Fibroblast of skin of scalp (primary cell): ENCODE measurements around the gene MYO7A.

Experiments used
- DNase-seq: peaks from one replicate; pipeline ENCODE4 v3.0.0-alpha.2; 2013

MYO7A gene

DNA sequence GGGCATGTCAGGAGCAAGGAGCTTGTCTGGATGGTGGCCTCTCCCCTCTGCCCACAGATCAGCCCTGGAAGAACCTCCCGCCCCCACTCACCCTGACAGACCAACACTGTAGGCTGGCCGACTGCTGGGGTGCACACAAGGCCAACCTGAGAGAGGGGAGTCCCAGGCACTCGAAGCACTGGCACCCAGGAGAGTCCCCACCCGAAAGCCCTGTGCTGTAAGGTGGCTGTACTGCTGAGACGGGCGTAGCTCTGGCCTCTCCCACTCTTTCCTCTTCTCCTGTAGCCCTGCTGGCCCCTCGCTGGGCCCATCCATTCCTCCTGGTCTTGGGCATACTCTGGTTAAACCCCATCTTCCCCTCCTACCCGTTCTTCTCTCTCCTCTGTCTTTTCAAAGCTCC is 39.7 kb downstream of the MYO7A start:
- no peak for DNase-seq

DNA sequence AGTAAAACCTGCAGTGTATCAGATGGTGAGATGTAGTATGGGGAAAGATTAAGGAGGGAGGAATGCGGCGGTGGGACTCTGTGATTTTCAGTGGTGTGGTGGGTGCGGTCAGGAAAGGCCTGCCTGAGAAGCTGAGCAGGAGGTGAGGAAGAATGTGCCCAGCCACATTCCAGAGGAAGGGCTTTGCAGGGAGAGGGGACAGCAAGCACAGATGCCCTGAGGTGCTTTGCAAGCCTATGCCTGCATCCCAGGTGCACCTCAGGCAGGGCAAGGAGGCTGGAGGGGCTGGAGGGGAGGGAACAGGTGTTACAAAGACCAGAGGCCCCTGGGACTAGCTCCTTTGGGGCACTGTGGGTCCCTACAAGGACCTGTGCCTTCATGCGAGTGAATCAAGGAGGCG is 42.1 kb downstream of the MYO7A start:
- no peak for DNase-seq

DNA sequence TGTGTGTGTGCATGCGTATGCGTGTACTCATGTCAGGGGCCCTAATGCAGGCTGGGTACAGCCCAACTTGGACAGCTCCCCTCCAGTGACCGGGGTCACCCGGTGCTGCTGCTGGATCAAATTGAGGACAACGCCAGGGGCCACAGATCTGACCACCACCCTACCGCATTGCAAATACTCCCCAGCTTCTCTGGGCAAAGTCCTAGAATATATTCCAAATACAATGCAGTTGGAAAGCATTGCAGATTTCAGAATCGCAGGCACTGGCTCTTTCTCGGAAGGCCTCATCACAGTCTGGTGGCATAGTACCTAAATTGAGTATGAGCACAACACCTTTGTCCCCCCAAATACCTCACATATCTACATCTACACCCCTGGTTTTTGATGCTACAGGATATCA is 43.2 kb downstream of the MYO7A start:
- no peak for DNase-seq

DNA sequence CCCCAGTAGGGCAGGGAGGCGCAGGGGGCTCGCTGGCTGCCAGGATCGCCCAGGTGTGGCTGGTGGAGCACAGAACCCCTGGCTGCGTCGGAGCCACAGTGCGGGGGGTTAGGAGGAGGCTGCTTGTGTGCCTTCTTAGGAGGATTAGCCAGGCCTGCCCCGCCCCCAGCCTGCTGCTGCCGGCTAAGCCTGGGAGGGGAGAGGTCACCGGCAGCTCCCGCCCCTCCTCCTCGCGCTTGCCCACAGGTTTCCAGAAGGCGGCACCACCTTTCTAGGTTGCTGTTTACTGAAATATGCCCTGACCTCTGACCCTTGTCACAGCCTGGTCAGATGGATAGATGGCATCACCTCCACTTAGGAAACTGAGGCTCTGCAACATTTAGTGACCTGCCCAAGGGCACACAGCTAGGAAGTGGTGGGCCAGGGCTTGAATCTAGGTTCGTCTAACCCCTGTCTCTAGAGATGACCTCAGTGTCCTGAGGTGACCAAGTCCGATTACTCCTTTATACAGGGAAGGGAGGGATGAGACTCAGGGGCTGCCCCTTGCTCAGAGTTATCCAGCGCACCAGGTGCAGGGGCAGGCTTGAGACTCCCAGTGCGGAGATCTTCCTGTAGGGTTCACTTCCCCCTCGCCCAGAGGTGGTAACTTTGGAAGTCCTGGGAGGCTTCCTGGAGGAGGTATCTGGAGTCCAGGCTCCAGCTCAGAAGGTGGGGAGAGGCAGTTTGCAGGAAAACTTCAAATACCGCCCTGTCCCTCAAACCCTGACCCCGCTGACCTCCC is 44.0 kb downstream of the MYO7A start:
- DNase-seq: no peak

DNA sequence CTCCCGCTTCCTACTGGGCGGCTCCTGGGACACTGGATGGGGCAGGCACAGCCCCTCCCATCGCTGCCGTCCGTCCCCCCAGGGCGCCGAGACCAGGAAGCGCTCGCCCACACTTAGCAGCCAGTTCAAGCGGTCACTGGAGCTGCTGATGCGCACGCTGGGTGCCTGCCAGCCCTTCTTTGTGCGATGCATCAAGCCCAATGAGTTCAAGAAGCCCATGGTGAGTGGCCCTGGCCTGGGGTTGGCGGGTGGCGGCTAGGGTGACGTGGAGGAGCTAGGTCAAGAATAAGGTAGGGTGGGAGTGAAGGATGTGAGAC is 44.6 kb downstream of the MYO7A start:
- no peak for DNase-seq

DNA sequence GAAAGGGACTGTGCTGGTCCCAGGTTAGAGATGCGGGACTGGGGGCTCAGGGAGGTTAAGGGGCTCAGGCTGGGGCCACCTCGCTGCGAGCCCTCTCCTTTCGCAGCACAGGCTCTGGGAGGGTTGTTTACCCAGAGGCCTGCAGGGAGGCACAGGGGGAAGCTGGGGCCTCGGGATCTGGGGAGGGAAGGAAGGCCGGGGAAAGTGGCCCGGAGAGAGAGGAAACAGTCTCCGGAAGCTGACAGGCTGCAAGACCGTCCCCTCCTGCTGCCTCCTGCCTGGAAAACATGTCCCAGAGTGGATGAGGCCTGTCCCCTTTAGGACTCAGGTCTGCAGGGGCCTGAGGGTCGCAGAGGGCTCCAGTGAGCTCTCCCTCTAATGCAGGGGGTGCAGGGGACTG is 45.4 kb downstream of the MYO7A start:
- DNase-seq: no peak

DNA sequence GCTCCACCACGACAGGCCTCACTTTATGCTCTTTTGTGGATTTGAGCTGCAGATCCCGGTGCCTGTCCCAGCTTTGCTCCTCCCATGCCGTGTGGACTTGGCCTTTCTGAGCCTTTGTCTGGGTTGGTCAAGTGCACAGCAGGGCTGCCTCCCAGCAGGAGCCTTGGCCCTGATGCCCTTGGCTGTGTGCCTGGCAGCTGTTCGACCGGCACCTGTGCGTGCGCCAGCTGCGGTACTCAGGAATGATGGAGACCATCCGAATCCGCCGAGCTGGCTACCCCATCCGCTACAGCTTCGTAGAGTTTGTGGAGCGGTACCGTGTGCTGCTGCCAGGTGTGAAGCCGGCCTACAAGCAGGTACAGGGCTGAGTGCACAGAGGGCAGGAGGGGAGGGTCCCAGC is 46.5 kb downstream of the MYO7A start:
- no peak for DNase-seq

DNA sequence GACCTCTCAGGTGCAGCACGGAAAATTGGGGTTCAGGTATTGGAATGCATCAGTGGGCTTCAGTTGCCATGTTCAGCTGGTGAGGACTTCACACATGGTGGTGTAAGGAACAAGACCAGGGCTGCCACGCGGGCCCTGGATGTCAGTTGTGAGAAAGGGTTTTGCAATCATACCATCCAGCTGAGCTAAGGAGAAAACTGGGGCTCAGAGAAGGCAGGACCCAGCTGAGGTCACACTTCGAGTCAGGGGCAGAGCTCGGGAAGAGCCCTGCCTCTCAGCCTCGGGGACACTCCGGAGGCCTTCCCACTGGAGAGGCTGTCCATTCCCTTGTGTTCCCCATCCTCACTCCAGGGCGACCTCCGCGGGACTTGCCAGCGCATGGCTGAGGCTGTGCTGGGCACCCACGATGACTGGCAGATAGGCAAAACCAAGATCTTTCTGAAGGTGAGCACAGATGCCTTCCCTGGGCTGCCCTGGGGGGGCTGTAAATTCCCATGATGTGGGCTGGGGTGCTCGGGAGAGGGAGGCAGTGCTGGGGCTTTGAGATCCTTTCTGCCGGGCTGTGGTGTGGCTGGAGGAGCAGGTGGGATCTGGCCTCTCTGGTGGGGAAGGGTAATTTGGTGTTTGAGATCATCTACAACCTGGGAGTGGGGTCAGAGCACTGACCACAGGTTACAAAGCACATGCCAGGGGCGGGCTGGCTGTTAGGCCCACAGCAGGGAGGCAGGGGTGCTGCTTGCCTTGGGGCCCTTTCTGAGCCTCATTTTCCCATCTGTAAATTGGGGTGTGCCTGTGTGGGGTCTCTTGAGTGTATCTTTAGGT is 47.2 kb downstream of the MYO7A start:
- DNase-seq: no peak

DNA sequence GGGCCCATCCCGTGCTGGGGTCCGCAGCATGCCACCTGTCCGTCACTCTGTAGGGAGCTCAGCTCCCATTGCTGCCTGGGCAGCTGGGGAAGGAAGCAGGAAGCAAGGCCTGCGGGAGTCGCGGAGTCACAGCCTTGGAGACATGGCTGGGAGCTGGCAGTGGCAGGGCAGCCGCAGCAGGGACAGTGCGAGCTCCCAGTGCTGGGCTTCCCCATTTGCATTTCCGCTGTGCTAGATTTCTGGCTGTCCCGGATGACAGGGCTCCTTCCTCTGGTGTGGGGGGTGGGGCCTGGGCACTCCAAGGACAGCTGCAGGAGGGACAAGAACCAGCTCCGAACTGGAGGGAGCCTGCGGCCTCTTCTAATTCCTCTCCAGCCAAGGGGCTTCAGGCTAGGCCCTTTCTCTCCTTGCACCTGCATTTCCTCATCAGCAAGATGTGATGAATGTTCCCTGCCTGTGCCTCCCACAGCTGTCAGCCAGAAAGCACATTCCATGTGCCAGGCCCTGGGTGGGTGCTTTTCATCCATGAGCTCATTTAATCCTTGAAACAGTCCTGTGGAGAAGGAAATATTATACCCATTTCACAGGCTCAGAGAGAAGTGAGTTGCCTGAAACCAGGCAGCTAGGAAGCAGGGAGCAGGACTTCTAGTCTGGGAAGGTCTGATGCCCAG is 48.0 kb downstream of the MYO7A start:
- DNase-seq: no peak

DNA sequence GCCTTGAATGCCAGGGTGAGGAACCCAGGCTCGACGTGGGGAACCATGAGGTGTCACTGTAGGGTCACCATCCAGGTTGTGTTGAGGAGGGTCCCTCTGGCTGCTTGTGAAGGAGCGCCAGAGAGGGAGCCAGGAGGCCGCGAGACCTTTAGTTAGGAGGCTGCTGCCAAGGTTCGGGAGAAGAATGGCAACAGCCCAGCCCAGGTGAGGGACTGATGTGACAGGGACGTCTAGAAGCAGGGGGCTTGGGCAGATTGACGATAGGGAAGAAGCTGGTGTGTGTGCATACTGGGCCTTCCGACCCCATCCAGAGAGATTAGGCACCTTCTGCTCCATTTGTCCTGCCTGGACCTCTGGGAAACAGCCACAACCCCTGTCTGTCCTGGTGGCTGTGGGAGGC is 49.0 kb downstream of the MYO7A start:
- no peak for DNase-seq

DNA sequence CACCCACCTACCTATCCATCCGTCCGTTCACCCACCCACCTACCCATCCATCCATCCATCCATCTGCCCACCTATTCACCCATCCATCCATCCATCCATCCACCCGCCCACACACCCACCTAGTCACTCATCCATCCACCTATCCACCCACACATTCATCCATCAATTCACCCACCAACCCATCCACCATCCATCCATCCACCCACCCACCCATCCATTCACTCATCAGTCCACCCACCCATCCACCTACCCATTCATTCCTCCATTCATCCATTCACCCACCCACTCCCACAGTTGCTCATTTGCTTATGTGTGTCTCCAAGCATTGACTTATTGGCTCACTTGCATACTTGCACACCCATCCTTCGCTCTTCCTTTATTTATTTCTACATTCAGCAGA is 50.1 kb downstream of the MYO7A start:
- no peak for DNase-seq

DNA sequence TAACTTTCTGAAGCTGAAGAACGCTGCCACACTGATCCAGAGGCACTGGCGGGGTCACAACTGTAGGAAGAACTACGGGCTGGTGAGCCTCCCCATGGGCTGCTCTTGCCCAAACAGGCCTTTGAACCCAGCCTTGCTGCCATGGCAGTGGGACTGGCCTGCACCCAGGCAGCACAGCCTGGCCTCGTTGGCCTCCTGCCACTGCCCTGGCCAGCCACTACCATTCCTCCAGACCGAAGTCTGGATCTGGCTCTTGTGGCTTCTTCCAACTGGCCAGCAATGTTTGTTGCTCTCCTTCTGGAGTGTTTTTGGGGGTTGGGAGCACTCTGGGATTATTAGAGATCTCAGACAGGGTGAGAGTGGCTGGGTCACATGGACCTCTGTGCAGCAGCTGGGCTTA is 51.0 kb downstream of the MYO7A start:
- no peak for DNase-seq

DNA sequence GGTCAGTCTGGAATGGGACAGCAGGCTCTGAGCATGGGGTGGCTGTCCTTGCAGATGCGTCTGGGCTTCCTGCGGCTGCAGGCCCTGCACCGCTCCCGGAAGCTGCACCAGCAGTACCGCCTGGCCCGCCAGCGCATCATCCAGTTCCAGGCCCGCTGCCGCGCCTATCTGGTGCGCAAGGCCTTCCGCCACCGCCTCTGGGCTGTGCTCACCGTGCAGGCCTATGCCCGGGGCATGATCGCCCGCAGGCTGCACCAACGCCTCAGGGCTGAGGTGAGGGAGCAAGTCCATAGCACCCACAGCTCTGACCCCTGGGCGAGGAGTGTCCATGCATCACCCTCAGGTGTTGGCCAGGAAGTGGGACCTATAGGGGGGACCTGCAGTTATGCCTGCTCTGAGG is 51.6 kb downstream of the MYO7A start:
- DNase-seq: no peak

DNA sequence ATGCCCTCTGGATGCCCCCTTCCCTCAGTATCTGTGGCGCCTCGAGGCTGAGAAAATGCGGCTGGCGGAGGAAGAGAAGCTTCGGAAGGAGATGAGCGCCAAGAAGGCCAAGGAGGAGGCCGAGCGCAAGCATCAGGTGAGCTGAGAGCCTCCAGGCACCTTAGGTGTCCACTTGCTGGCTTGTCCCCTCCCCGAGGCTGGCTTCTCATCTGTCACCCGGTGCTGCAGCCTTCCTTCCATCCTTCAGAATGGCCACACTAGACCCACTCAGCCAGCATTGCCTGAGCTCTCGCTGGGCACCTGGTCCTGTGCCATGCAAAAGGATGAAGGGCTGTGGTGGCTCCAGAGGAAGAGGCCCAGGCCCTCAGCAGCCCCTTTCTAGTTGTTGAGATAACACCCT is 52.3 kb downstream of the MYO7A start:
- no peak for DNase-seq

DNA sequence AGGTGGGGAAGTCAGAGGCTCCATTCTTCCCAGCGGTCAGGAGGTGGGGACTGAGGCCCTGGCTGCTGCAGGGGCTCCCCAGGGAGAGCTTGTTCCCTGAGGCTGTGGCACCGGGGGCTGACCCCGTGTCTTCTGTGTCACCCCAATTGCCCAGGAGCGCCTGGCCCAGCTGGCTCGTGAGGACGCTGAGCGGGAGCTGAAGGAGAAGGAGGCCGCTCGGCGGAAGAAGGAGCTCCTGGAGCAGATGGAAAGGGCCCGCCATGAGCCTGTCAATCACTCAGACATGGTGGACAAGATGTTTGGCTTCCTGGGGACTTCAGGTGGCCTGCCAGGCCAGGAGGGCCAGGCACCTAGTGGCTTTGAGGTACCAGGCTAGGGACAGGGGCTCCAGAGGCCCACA is 53.2 kb downstream of the MYO7A start:
- DNase-seq: no peak

DNA sequence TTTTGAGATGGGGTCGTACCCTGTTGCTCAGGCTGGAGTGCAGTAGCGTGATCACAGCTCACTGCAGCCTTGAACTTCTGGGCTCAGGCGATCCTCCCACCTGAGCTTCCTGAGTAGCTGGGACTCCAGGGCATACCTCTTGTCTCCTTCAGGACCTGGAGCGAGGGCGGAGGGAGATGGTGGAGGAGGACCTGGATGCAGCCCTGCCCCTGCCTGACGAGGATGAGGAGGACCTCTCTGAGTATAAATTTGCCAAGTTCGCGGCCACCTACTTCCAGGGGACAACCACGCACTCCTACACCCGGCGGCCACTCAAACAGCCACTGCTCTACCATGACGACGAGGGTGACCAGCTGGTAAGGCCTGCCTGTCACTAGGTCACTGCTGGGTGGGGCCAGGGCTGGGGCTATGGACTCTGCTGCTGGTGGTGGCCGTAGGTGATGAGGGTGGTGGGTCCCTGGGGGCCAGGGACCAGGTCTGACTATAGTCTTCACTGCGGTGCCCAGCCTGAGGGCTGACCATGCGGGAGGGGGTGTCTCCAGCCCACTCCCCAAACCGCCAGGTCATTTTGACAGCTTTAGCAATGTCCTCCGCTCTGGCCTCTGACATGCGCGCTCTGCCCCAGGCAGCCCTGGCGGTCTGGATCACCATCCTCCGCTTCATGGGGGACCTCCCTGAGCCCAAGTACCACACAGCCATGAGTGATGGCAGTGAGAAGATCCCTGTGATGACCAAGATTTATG is 53.9 kb downstream of the MYO7A start:
- DNase-seq: no peak

DNA sequence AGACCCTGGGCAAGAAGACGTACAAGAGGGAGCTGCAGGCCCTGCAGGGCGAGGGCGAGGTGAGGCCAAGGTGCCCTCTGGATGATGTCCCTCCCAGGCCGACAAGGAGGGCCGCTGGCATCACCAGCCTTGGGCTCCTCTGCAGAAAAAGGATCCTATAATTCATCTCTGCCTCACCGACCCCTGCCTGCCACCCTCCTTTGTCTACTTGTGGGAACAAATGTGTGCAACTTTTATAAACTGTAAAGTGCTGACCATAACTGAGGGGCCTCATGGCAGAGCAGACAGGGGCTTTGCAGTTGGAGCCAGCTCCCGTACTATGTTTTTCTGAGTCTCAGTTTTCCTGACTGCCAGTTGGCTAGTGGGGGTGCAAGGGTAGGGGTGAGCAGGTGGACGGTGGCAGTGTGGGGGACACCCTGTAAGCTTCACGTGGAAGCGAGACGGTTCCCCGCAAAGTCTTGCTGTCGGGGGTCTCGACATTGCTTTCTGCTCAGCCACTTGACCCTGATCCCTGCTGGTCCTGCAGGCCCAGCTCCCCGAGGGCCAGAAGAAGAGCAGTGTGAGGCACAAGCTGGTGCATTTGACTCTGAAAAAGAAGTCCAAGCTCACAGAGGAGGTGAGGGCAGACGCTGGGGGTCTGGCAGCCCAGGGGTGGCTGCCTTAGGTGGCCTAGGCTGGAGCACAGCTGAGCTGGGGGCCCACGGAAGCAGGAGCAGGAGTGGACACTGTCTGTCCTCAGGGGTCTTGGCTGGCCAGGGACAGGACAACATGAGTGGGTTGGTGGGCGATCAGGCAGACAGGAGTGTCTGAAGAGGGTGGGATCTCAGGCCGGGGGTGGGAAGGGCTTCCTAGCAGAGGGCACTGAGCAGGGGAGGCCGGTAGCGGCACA is 54.7 kb downstream of the MYO7A start:
- no peak for DNase-seq

DNA sequence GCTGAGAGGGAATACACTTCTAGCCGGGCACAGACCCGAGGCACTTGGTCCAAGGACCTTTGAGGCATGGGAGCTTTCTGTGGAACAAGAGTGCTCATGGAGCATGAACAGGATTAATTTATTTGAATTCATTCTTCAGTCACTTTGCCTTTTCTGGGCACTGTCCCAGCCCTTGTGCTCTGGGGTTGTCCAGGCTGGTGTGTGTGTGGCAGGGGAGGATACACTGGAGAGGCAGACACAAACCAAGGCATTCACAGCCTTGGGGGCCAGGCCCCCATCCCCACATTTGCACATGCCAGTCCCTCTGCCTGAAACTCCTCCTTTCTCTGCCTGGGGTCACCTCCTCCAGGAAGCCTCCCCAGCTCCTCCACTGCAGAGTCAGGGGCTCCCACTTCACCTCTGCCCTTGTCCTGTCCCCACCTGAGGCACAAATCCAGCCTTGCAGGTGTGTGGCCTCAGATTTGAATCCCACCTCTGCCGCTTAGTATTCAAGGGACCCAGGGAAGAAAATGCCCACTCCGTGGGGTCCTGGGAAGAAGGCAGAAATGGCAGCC is 55.5 kb downstream of the MYO7A start:
- DNase-seq: no peak

DNA sequence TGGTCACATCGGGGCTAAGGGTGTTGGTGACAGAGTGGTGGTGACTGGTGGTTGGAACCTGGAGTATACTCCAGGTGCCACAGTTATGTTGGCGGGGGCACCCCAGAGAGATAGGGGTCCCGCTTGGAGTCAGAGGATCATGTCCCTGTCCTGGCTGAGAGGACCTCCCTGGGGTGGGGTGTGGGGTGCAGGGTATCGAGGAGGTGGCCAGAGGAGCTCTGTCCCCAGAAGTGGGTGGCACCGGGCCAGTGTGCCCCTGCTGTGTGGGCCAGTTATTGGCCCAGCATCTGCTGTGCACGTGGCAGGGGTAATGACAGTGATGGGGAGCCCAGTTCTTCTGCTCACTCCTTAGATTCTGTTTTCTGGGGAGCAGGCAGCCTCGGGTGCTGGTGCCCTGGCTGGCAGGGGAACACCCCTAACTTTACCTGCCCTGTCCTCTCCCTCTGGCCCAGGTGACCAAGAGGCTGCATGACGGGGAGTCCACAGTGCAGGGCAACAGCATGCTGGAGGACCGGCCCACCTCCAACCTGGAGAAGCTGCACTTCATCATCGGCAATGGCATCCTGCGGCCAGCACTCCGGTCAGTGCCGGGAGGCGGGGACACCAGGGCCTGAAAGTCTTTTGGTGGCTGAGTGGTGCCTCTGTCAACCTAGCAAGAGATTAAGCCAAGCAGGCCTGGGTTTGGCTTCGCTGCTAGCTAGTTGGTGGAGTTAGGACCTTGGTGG is 56.3 kb downstream of the MYO7A start:
- DNase-seq: no peak

DNA sequence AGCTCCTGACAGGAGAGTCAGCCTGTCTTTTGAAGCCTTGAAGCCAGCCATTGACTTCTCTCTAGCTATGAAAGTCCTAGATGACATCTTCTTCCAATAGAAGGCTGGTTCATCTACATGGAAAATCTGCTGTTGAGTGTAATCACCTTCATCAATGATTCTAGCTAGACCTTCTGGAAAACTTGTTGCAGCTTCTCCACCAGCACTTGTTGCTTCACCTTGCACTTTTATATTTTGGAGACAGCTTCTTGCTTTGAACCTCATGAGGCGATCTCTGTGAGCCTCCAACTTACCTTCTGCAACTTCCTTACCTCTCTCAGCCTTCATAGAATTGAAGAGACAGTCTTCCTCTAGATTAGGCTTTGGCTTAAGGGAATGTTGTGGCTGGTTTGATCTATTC is 58.3 kb downstream of the MYO7A start:
- DNase-seq: no peak

DNA sequence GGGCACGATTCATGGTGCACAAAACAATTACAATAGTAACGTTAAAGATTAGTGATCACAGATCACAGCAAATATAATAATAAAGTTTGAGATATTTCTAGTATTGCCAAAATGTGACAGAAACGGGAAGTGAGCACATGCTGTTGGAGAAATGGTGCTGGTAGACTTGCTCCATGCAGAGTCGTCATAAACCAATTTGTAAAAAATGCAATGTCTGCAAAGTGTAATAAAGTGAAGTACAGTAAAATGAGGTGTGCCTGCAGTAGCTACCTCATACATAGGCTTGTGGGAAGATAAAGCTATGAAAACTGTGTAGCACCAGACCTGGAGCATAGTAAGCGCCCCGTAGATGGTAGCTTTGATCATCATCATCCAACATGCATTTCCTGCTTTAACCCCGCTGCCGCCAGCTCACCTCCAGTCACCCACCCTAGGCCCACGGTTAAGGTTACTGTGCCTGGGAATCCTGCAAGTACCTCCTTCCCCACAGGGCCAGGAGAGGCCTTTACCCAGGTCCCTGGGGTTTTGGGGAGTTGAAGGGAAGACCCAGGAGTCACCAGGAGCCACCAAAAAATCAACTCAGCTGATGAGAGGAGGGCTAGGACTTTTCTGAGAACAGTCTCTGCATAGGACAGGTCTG is 59.2 kb downstream of the MYO7A start:
- no peak for DNase-seq
